GM10248 (cell line): Measurements from ENCODE around the gene KSR2.

Source experiments
- CTCF ChIA-PET: fragments of 300-600 bp; sonication (Branson Sonifier 250); formaldehyde crosslinking; extraction: SDS; loops from one replicate; lab custom pipeline; 2021; ENCODE audit warnings: antibody characterized with exemption; lab: Yijun Ruan, JAX
- POLR2A ChIA-PET: fragments of 350-650 bp; sonication (Branson Sonifier 250); formaldehyde crosslinking; extraction: SDS; loops from one replicate; lab custom pipeline; 2020; ENCODE audit warnings: antibody characterized with exemption; lab: Yijun Ruan, JAX
- DNase-seq: peaks from one replicate; pipeline ENCODE4 v3.0.0; 2012; ENCODE audit errors: extremely low spot score
- TF ChIP-seq, protein P1 (sequence below): IDR thresholded peaks from 2 replicates; pipeline ENCODE4 v1.5.1; 2012; ENCODE audit warnings: mild to moderate bottlenecking, low read depth; ENCODE audit errors: extremely low read depth, missing control alignments, control extremely low read depth

Gene KSR2

DNA sequence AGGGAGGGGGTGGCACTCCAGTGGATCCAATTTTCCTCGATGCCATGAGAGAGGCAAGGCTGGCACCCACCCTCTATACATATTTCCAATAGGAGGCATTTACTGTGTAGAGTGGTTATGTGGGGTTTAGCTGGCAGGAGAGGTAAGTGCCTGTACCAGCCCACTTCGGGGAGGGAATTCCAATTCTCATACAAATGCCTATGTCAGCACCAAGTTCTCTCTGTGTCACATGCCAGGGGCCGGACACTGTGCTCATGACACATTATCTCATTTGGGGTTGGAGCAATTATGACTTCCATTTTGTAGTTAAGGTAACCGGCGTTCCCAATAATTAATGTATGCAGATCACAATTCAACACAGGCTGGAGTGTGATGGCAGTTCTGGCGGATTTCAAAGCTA is 284.3 kb downstream of the KSR2 start:
- TF ChIP-seq, protein P1, sequence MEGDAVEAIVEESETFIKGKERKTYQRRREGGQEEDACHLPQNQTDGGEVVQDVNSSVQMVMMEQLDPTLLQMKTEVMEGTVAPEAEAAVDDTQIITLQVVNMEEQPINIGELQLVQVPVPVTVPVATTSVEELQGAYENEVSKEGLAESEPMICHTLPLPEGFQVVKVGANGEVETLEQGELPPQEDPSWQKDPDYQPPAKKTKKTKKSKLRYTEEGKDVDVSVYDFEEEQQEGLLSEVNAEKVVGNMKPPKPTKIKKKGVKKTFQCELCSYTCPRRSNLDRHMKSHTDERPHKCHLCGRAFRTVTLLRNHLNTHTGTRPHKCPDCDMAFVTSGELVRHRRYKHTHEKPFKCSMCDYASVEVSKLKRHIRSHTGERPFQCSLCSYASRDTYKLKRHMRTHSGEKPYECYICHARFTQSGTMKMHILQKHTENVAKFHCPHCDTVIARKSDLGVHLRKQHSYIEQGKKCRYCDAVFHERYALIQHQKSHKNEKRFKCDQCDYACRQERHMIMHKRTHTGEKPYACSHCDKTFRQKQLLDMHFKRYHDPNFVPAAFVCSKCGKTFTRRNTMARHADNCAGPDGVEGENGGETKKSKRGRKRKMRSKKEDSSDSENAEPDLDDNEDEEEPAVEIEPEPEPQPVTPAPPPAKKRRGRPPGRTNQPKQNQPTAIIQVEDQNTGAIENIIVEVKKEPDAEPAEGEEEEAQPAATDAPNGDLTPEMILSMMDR = no peak
- no peak for DNase-seq
- CTCF ChIA-PET = no interaction called here
- POLR2A ChIA-PET = no interaction called here

DNA sequence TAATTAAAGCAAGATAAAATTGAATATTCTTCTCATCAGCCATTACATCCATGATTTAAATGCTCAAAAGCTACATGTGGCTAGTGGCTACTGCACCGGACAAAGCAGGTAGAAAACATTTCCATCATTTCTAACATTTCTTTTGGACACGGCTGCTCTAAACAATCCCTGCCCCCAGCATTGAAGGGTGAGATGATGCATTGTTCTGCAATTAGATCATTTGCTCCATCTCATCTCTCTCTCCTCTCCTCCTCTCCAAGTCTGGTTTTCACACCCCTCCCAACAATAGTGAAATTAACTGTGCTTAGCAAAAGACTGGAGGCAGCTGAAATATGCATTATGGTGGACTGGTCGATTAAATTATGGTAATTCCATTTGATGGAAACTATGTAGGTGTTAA is 288.5 kb downstream of the KSR2 start:
- no peak for DNase-seq
- POLR2A ChIA-PET = no interaction called here
- CTCF ChIA-PET = interaction anchor here (1.1 kb wide), 1 partner anchor 313 kb away, joined by 3 read pairs; no protein-coding TSS in a partner anchor
- TF ChIP-seq, protein P1 = no peak

DNA sequence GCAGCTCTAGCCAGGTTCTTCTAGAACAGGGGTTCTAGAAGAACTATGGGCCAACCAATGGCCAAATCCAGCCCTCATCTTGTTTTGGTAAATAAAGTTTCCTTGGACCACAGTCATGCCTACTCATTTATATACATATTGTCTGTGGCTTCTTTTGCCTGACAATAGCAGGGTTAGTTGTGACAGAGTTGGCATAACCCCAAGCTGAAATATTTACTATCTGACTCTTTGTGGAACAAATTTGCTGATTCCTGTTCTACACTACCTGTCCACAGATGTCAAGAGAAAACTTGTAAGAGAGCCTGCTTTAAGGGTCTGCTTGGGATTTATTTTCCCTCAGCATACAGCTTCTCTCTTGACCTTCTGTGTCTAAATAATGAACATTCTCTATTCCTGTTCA is 289.0 kb downstream of the KSR2 start:
- ChIA-PET CTCF (no interaction called here), POLR2A (no interaction called here)
- no peak for DNase-seq
- TF ChIP-seq, protein P1 = no peak

DNA sequence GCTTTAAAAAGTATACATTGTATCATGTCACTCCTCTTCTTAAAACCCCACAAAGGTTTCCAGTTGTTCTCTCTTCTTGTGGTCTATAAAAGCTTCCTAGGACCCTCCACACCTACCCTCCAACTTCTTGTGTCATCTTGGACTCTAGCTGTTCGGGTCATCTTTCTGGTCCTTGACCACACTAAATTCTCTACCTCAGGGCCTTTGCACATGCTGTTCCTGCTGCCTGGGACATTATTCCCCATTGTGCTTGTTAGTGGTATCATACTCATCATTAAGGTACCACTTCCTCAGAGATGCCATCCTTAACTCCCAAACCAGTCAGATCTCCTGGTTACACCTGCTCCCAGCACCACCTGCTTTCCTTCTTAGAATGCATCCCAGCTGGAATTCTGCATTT is 294.0 kb downstream of the KSR2 start:
- POLR2A ChIA-PET = no interaction called here
- CTCF ChIA-PET = no interaction called here

DNA sequence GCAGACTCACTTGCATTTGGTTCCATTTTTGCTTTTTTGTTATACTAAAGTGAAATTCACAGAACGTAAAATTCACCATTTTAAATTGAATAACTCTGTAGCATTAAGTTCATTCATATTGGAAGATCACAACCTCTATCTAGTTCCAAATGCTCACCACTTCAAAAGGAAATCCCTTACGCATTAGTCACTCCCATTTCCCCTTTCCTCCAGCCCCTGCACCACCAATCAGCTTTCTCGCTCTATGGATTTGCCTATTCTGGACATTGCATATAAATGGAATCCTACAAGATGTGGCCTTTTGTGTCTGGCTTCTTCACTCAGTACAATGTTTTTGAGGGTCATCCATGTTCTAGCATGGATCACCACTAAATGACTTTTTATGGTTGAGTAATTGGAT is 294.5 kb downstream of the KSR2 start:
- DNase-seq = no peak
- TF ChIP-seq, protein P1 = no peak
- CTCF ChIA-PET = no interaction called here
- POLR2A ChIA-PET = no interaction called here

More for the DNA sequence above, 294.0 kb downstream of the KSR2 start:
- no peak for DNase-seq
- TF ChIP-seq, protein P1 = no peak

DNA sequence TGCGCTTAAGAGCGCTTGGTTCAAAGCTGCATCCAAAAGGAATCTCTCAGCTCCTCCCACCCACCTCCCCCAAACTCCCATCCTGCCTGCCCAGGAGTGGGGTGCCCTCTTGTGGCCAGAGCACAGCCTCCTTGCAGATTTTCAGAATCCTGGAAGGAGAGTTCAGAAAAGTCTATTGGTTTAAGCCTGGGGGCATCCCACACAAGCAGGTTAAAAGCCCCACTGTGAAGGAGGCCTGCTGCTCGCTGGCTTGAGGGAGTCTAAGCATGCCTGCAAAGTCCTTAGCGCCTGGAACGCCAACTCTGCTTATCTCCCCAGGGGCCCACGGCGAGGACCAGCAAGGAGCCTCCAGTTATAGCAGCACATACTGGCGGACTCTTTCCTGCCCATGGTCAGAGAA is 297.1 kb downstream of the KSR2 start:
- DNase-seq = peak; percentile 35
- CTCF ChIA-PET = interaction anchor here (1.1 kb wide), 1 partner anchor 84 kb away, joined by 3 read pairs; no protein-coding TSS in a partner anchor
- TF ChIP-seq, protein P1 = peak; percentile 47
- POLR2A ChIA-PET = no interaction called here

DNA sequence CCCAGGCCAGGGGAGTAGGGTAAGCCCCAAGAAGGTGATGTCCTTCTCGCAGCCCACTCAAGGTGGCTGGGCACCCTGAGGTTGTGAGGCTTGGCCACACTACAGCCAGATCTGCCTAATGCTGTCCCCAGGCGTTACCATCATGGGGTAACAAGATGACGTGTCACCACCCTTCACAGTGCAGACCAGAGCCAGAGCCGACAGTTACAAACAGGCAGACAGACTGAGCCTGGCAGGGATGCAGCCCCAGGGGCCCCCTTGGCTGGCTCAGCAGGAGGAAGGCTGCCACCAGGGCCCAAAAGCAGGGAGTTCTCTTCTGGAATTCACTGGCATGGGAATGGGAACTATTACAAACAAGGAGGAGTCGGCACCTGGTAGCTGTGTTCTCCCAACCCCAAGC is 304.6 kb downstream of the KSR2 start:
- DNase-seq = no peak
- ChIA-PET CTCF (no interaction called here), POLR2A (no interaction called here)
- TF ChIP-seq, protein P1 = no peak
